Common myeloid progenitor, CD34-positive (primary cell): ENCODE results near the gene COQ3.
A peak's percentile ranks its signal among the peaks of the same experiment; 100 is the strongest.

Experiments
- CTCF ChIA-PET: fragments of 350-600 bp; sonication (Branson Sonifier 250); formaldehyde crosslinking; loops from one replicate; lab custom pipeline; 2021; ENCODE audit warnings: antibody characterized with exemption; lab: Charles Lee
- POLR2A ChIA-PET: fragments of 350-600 bp; sonication (Branson Sonifier 250); formaldehyde crosslinking; loops from one replicate; lab custom pipeline; 2021; ENCODE audit warnings: antibody characterized with exemption; lab: Charles Lee
- DNase-seq, 3 donors: peaks; one replicate each; pipeline versions ENCODE4 v3.0.0 to v3.0.0-alpha.2; 2013
- H3K27ac ChIP-seq, 2 experiments: 1 replicate in 1 of 2; 2 replicates in 1 of 2; pipeline ENCODE4 v1.7.0; 2013; ENCODE audit warnings: inconsistent platforms in 2 of 2, low read length in 2 of 2, mild to moderate bottlenecking in 2 of 2, low read depth in 1 of 2, moderate library complexity in 1 of 2; ENCODE audit not compliant: severe bottlenecking in 2 of 2, insufficient read depth in 1 of 2, poor library complexity in 1 of 2
- H3K27me3 ChIP-seq, 5 experiments: replicated peaks in 2 of 5; 1 replicate in 3 of 5; 2 replicates in 2 of 5; pipeline versions ENCODE4 v1.6.1 to v1.7.0; 2013; ENCODE audit warnings: low read length in 4 of 5, mild to moderate bottlenecking in 2 of 5, moderate library complexity in 2 of 5, inconsistent platforms in 1 of 5; ENCODE audit not compliant: insufficient read depth in 5 of 5, control insufficient read depth in 4 of 5
- H3K36me3 ChIP-seq, 4 experiments: 1 replicate in 2 of 4; 2 replicates in 2 of 4; pipeline versions ENCODE4 v1.6.1 to v1.7.0; 2013; ENCODE audit warnings: low read length in 3 of 4, control low read depth in 1 of 4, mild to moderate bottlenecking in 1 of 4; ENCODE audit not compliant: control insufficient read depth in 4 of 4, insufficient read depth in 4 of 4
- H3K4me1 ChIP-seq, 4 experiments: 1 replicate in 3 of 4; 2 replicates in 1 of 4; pipeline versions ENCODE4 v1.6.1 to v1.7.1; 2013; ENCODE audit warnings: low read length in 3 of 4, mild to moderate bottlenecking in 3 of 4, control low read depth in 1 of 4, inconsistent platforms in 1 of 4, moderate library complexity in 1 of 4; ENCODE audit not compliant: control insufficient read depth in 4 of 4, insufficient read depth in 4 of 4; ENCODE audit errors: control extremely low read depth in 1 of 4
- H3K4me3 ChIP-seq, 7 experiments: 1 replicate in 4 of 7; 2 replicates in 3 of 7; pipeline versions ENCODE4 v1.5.1 to v1.7.0; 2013; ENCODE audit warnings: mild to moderate bottlenecking in 7 of 7, low read length in 6 of 7, moderate library complexity in 6 of 7, inconsistent platforms in 2 of 7, low read depth in 2 of 7, control low read depth in 1 of 7; ENCODE audit not compliant: insufficient read depth in 4 of 7, control insufficient read depth in 1 of 7; ENCODE audit errors: extremely low read depth in 1 of 7
- H3K9me3 ChIP-seq, 5 experiments: 1 replicate in 4 of 5; 2 replicates in 1 of 5; pipeline versions ENCODE4 v1.6.1 to v1.7.1; 2013; ENCODE audit warnings: low read length in 4 of 5, mild to moderate bottlenecking in 2 of 5, inconsistent platforms in 1 of 5, low read depth in 1 of 5, moderate library complexity in 1 of 5; ENCODE audit not compliant: control insufficient read depth in 4 of 5, insufficient read depth in 2 of 5; ENCODE audit errors: control extremely low read depth in 1 of 5
- WGBS: methylation state at CpG from one replicate; pipeline ENCODE4 v1.1.5; 2013; ENCODE audit not compliant: insufficient coverage; 5-methylcytosine and 5-hydroxymethylcytosine counted together

COQ3 gene

GRCh38 chr6:99330159-99330558 is 63.8 kb downstream of the COQ3 start:
- Histone ChIP-seq H3K36me3 (no peaks in the 10 kb centered on the region), H3K4me1 (peaks cover 0 to 2% (median 0%) of the 10 kb centered on the region in 4 experiments), H3K27ac (no peak overlapping the region), H3K4me3 (no peak overlapping the region), H3K9me3 (no peaks in the 10 kb centered on the region), H3K27me3 (peaks cover 0 to 11% (median 5%) of the 10 kb centered on the region in 5 experiments)
- CTCF ChIA-PET: interaction anchor here (0.5 to 3.2 kb wide), 16 partner anchors 8 to 544 kb away, joined by 3 to 22 read pairs (median 4); partner anchors contain the start of gene COQ3
- POLR2A ChIA-PET: no interaction called here
- peak; percentile 58 to 86 (median 85) for DNase-seq
- 0% methylated on average over 1 of the region's 2 CpGs for WGBS

- CTCF ChIA-PET: interaction anchor here (1.3 to 1.5 kb wide), 4 partner anchors 9 to 25 kb away, joined by 3 to 6 read pairs (median 3); no protein-coding TSS in a partner anchor
- Histone ChIP-seq H3K4me3 (no peak overlapping the region), H3K27me3 (peaks cover 0 to 16% (median 6%) of the 10 kb centered on the region in 5 experiments), H3K4me1 (no peaks in the 10 kb centered on the region), H3K27ac (no peak overlapping the region), H3K9me3 (no peaks in the 10 kb centered on the region), H3K36me3 (no peaks in the 10 kb centered on the region)
- POLR2A ChIA-PET: no interaction called here
- DNase-seq: no peak
These were observed 69.0 kb downstream of the COQ3 start for GRCh38 chr6:99324996-99325395.
